COR-L47 (cell line): ENCODE measurements around the gene GTF2H1.
A peak's percentile ranks its signal among the peaks of the same experiment; 100 is the strongest.

Source experiments
- DNase-seq: peaks from one replicate; lab custom pipeline; 2025; lab: John Stamatoyannopoulos, UW

Gene GTF2H1

DNA sequence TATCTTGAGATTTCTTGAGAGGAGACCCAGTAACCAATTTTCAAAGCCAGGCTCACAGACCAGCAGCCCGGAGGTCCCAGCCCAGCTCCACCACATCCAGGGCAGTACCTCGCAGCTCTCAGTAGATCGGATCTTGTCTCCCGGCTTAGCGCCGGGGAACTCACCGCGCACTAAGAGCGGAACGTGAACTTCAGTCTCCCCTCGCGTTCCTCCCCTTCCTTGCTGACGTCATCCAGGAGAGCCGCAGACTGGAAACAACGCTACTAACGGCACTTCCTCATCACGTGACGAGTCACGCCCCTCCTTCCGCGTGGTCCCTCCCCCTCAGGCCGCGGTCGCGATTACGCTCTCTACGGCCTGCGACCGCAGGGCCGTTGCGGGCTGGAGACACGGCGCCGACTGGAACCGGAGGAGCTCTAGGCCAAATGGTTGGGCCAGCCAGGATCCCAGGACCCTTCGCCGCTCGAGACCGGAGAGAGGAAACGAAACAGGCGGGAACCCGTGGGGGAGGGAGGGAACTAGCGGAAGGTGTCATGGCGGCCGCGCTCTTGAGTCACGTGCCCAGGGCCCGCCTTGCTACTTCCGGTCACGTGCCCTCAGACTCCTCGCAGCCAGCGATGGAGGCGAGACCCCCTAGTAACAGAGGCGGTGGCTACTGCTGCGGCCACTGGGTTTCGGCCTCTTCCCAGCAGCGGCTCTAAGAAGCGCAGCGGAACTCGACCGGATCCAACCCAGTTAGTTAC, at the start of gene GTF2H1, which contains the start of gene HPS5:
TSS of gene GTF2H1 (plus strand) at position 599 of the 743 bp plus-strand sequence. CDS start 10,508 bp downstream, outside the sequence.
TSS of gene HPS5 (minus strand) at position 172 of the 743 bp plus-strand sequence. CDS start 4,282 bp downstream, outside the sequence.
- peak; percentile 94 for DNase-seq

DNA sequence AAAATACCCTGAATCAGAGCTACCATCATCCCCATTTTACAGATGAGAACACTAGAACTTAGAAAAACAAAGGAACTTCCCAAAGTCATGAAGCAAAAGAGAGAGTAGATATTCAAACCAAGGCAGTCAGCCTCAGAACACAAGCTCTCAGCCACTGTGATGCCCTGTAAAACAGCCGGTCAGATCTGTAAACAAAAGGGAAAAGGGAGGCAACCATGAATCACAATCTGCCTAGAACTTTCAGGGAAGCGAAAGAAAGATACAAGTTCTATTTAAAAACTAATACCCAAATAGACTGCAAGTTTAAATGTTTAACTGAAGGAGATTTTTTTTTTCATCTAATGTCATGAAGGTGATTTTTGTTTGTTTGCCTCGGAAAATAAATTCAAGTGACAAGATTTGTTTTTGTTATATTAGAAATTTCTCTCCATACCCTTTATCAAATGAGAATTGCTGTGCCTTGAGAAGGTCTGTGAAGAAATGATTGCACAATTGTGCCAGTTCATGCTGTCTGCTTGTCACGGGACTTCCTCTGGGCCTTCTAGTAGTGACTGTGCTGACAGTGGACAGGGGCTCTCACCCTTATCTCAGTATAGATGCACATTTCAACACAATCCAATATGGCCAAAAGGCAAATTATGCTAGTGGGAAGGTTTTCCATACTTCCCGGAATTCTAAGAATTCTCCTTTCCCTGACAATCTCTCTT, 44.6 kb upstream of the GTF2H1 start:
- DNase-seq: no peak

DNA sequence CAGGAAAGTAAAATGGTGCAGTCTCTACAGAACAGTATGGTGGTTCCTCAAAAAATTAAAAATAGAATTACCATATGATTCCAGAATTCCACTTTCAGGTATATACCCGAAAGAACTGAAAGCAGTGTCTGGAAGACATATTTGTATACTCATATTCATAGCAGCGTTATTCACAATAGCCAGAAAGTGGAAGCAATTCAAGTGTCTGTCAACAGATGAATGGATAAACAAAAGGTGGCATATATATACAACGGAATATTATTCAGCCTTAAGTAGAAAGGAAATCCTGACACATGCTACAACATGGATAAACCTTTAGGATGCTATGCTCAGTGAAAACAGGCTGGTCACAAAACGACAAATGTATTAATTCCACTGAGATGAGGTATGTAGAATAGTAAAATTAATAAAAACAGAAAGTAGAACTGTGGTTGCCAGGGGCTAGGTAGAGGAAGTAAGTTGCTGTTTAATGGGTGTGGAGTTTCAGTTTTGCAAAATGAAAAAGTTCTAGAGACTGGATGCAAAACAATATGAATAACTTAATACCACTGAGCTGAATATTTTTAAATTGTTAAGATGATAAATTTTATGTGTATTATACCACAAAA, 41.8 kb upstream of the GTF2H1 start:
- no peak for DNase-seq

DNA sequence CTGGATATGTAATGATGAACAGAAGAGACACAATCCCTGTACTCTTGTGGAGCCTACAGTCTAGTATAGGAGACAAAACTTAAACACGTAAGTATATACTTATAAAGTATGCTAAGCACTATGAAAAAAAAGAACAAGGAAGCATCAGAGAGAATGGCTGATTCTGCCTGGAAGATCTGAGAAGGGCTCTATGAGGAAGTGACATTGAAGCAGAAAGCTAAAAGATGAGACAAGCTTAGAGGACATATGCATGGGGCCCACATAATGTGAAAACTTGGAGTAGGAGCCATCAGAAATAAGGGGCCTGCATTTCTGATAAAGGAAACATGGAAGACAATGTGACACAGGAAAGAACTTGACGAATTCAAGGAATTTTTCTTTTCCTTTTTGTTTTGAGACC, 39.7 kb upstream of the GTF2H1 start:
- no peak for DNase-seq

DNA sequence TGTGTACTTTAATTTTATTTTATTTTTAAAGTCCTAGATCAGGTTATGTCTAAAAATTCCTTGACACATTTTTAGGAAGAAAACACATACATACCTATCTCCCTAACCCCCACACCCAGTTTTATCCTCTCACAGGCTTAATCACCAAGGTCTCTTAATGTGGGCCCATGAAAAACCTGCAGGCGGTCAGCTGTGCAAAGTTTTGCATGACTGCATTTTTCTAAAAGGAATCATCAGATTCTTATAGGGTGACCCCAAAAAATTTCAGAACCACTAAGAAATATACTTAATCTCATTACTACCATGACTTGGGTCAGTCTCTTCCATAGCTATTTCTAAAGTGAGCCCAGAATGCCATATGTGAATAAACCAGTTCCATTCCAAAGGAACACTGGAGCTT, 36.5 kb upstream of the GTF2H1 start:
- no peak for DNase-seq

DNA sequence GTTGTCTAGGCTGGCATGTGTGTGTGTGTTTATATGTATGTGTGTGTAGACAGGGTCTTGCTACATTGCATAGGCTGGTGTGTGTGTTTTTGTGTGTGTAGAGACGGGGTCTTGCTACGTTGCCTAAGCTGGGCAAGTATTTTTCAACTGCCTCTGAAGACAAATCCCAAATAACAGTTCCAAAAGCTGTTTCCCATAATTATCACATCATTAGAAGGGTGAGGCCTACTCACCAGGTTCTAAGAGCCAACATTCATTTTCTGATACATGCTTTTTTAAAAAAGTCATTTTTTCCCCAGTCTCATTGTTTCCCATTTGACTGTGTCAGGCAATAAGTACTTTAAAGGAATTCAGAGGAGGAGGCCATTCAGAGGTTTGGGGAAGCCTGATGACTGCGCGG, 33.5 kb upstream of the GTF2H1 start:
- no peak for DNase-seq

DNA sequence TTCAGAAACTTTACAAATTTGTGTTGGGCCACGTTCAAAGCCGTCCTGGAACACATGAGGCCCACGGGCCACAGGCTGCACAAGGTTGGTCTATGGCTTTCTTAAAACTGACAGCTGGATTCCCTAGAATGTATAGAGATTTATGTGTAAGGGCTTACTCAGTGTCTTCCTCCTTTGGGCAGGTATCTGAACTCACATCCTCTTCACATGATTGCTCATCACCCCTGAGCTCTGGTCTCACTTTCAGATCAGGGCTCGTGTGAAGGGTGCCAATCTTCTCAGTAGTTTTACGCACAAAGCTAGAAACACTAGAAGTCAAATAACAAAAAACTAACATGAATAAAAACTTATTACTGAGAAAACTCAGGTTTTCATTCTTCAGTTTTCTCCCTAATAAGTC, 27.5 kb upstream of the GTF2H1 start:
- no peak for DNase-seq

DNA sequence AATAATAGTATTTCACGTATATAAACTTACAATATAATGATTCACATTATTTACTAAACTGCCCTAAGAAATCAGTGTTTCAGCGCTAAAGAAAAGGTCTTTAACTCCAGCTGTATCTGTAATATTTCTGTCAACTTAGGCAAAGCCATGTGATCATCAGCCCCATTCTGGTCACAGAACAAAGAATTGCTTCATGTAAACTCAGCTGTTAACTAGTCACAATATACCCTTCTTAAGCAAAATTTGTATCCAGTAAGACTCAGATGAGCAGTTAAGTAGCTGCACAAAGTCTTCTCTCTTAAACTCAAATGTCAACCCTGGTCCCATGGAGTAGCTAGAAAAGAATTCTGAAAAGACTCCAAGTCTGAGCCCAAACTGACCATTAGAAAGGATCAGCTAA, 27.1 kb upstream of the GTF2H1 start:
- DNase-seq: no peak

DNA sequence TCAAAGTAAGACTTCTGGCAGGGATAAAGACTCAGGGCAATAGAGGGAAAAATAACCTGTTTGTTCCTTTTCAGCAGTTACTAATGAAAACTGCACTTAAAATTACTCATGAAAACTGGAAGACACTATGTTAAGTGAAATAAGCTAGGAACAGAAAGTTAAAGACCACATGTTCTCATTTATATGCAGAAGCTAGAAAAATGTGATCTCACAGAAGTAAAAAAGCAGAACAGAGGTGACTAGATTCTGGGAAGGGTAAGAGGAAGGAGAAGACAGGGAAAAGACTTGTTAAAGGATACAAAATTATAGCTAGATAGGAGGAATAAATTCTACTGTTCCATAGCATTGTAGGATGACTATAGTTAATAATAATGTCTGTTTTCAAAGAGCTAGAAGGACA, 22.6 kb upstream of the GTF2H1 start:
- no peak for DNase-seq

DNA sequence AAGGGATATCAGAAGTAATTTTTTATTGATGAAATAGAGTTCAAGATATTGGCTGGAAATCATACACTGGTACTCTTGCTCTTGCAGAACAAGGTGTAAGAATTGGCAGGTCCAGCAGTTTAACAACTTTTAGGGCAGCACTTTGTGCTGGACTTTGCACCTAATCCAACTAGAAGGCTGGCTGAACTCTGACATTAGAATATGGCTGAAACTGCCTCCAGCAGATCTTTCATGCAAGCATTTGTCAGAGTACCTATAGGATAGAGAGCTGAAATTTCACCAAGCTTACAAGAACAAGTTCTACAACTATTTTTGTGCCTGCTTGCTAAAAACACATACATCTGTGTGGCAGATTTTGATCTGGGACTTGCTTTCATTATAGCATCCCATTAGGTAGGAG, 17.6 kb upstream of the GTF2H1 start:
- no peak for DNase-seq

DNA sequence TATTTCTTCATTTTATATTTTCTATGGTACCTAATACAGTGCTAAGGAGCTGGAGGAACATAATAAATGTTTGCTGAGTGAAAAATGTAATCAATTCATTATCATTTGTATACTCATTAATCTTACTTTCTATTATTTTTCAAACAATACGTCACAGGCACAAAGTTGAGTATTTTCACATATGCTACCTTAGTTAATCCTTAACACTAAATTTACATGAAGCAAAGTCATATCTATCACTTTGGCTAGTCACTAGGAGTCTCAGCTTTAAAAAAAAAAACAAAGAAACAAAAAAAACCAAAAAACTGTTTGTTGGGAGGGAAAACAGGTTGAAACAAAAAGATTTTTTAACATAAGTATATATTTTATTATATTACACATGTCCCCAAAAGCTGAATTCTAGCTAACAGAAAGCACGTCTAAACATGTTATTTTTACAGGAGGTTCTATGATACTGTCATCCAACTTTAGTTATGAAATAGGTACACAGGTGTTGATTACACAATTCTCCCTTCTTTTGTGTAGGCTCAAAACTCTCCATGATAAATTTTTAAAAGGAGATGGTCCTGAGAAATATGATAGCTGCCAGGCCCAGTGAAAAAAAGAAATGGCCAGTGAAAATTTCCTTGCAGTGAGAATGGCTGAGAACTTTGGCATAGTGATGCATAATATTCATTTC, 14.8 kb upstream of the GTF2H1 start:
- DNase-seq: no peak

DNA sequence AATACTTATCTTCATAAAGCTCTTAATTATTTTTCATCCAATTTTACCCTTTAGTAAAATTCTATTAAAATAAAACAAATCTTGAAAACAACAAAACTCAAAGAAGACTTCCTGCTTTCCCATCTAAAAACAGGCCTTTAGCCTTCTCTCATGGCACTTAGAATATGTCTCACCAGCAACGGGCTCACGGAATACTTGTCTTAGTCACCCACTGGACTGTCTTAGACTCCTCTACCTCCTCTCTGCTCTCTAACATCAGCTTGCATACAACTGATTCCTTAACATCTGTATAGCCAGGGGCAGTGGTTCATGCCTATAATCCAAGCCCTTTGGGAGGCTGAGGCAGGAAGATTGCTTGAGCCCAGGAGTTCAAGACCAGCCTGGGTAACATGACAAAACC, 14.1 kb upstream of the GTF2H1 start:
- no peak for DNase-seq

DNA sequence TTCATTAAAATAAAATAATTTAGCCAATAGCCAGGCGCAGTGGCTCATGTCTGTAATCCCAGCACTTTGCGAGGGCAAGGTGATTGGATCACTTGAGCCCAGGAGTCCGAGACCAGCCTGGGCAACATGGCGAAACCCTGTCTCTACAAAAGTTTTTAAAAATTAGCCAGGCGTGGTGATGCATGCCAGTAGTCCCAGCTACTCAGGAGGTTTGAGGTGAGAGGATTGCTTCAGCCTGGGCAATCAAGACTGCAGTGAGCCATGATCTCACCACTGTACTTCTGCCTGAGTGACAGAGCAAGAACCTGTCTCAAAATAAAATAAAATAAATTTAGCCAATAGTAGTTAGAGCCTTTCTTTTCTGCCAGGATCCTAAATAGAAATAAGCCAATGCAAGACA, 12.7 kb upstream of the GTF2H1 start:
- DNase-seq: no peak

DNA sequence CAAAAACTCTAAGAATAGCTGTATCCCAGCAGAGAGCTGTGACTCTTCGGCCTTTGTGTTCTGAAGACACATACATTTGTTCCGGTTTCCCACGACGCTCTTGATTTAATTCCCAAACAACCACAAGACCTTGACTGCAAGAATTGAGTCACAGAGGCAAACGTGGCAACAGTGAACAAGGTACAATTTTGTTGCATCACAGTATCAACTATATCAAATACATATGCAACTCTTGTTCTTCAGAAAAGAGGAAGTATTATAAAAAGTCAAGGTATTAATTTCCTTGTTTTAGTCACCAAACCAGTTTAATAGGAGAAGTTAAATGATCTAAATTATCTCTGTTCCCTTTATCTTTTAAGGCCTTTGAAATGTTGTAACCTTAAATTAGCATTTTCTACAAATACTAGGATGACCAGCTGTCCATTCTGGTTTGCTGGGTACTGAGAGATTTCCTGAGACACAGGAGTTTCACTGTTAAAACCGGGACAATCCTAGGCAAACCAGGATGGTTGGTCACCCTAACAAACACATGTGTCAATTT, 11.5 kb upstream of the GTF2H1 start:
- no peak for DNase-seq

DNA sequence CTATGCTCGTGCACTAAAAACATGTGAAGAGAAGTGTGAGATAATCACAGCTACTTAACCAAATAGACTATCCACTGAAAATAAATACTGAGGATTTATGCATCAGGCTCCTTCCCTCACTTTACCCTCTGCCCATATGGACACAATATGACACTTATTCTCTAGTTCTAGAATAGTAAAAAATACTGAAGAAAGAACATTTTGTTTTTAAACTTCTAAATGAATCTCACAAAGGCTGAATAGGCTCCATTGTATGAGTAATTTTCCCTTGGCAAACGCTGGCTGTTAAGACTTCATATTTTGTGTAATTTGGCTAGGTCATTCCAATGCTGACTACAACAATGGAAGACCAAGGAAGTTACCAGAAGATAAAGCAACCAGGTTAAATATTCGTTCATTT, 10.4 kb upstream of the GTF2H1 start:
- no peak for DNase-seq

DNA sequence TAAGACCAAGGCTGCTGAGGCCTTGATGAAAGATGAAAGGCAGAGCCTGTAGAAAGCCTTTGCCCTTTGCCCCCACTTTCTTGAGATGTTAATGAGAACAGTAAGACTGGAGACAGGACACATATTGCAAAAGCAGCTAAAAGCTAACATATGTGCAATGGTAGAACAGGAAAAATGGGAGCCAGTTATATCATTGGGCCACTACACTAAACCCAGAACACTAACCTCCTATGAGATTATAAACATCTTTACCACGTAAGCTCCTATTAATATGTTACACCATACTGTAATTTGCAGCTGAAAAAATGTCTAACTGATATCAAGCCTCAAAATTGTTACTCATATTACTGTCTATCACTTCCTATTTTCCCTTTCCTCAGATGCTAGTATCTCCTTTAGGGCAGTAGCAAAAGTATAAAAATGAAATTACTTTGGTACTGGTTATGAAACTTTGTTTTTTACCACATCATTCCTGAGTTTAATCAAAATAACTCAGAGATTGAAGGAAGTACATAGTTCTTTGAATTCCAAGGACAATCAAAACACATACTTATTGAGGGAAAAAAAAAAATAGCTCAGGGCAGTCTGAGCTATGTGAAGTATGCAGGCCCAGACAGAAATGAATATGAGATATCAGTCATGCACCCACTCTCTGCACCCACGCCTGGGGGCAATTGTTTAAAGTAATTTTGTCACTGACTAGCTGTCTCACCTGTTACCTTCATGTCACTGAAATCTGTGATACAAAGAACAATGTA, 9.5 kb upstream of the GTF2H1 start:
- DNase-seq: no peak

DNA sequence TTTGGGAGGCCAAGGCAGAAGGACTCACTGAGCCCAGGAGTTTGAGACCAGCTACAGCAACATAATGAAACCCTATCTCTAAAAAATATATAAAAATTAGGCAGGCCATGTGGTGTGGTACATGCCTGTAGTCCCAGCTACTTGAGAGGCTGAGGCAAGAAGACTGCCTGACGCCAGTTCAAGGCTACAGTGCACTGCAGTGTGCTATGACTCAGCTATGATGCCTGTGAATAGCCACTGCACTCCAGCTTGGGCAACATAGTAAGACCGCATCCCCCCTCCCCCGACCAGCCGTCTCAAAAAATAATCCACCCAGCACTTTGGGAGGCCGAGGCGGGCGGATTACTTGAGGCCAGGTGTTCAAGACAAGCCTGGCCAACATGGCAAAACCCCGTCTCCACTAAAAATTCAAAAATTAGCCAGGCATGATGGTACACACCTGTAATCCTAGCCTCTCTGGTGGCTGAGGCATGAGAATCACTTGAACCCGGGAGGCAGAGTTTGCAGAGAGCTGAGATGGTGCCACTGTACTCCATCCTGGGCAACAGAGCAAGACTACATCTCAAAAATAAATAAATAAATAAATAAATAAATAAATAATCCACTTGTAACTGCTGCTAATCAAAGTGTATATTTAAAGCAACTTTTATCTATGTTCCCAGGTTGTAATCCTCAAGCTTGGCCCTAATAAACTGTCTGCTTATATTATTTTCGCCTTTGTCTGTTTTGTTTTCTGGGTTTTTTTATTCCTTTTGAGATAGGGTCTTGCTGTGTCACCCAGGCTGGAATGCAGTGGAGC, 8.2 kb upstream of the GTF2H1 start:
- no peak for DNase-seq

DNA sequence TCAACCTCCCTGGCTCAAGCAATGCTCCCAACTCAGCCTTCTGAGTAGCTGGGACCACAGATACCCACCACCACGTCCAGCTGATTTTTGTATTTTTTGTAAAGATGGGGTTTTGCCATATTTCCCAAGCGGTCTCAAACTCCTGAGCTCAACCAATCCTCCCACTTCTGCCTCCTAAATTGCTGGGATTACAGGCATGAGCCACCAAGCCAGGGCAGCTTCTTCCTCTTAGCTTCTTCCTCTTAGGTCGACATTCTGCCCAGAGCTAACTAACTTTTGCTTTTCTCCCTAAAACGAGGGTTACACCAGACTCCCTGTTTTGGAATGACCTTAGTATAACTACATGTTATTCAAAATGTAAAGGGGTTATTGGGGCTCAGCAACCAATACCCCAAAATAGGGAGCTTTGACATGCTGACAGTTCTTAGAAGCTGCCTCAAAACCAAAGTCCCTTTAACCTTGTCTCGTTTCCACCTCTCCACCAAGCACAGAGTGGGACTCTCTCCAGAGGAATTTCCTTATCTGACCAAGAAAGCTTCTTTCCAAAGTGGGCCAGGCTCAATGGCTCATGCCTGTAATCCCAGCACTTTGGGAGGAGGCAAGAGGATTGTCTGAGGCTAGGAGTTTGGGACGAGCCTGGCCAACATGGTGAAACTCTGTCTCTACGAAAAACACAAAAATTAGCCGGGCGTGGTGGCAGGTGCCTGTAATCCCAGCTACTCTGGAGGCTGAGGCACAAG, 7.4 kb upstream of the GTF2H1 start:
- DNase-seq: no peak

DNA sequence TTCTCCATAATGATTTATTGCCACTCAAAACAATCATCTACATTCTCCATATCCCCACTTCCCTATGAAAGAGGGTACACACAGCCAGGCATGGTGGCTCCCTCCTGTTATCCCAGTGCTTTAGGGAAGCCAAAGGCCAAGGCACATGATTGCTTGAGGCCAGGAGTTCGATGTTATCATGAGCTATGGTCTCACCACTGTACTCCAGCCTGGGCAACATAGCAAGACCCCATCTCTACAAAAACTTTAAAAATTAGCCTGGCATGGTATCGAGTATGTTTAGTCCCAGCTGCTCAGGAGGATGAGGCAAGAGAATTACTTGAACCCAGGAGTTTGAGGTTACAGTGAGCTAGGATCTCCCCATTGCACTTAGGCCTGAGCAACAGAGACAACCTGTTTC, 6.5 kb upstream of the GTF2H1 start:
- DNase-seq: no peak

DNA sequence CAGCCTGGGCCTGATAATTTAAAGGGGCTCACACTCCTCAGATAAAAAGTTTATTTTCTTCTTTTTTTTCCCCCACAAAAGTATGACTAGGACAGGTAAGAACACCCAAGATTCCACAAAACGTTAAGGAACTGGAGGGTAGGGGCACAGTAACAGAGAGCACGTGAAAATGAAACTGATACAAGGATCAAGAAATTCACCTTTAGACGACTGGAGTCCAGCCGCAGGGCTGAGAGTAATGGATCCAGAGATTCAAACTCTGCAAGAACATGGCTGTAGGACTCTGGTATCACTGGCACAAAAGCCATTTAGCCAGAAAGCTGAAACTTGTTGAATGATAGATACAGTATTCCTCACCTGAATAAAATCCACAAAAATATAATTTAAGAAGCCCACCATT, 4.8 kb upstream of the GTF2H1 start:
- no peak for DNase-seq
